Lung (tissue), 12 donors: ENCODE data around the gene MAN2A2. TPM values are rescaled to one million over a fixed set of nuclear protein-coding genes. Genes with fewer than 3 reads are reported as not detected.
A peak's percentile ranks its signal among the peaks of the same experiment; 100 is the strongest.

Experiments
- ATAC-seq: fragments of 200-7000 bp; cut with Tn5 transposase; one replicate; pipeline ENCODE4 v1.9.1; 2020; ENCODE audit warnings: moderate number of reproducible peaks; ENCODE audit not compliant: insufficient read depth, low FRiP score
- DNase-seq, 3 donors: peaks; one replicate each; pipeline ENCODE4 v3.0.0-alpha.2; 2013 to 2017
- H3K27ac ChIP-seq, 2 donors: one replicate each; pipeline ENCODE4 v1.5.1; 2013; ENCODE audit warnings: mild to moderate bottlenecking in 2 of 2, moderate library complexity in 2 of 2, control low read depth in 1 of 2, inconsistent platforms in 1 of 2, low read depth in 1 of 2, low read length in 1 of 2
- H3K27me3 ChIP-seq, 3 donors: one replicate each; pipeline ENCODE4 v1.5.1; 2013; ENCODE audit warnings: low read length in 2 of 3; ENCODE audit not compliant: control insufficient read depth in 3 of 3, insufficient read depth in 3 of 3
- H3K36me3 ChIP-seq, 4 donors: one replicate each; pipeline ENCODE4 v1.5.1; 2013; ENCODE audit warnings: low read length in 4 of 4, mild to moderate bottlenecking in 1 of 4, moderate library complexity in 1 of 4; ENCODE audit not compliant: control insufficient read depth in 4 of 4, insufficient read depth in 4 of 4
- H3K4me1 ChIP-seq, 5 donors: one replicate each; pipeline ENCODE4 v1.5.1; 2013; ENCODE audit warnings: low read length in 5 of 5, mild to moderate bottlenecking in 2 of 5, moderate library complexity in 1 of 5; ENCODE audit not compliant: control insufficient read depth in 5 of 5, insufficient read depth in 5 of 5
- H3K4me3 ChIP-seq: one replicate; pipeline ENCODE4 v1.5.1; 2013; ENCODE audit warnings: mild to moderate bottlenecking, control low read depth, moderate library complexity
- H3K9ac ChIP-seq, 2 donors: one replicate each; pipeline ENCODE4 v1.5.1; 2013; ENCODE audit warnings: low read length in 2 of 2, control low read depth in 1 of 2; ENCODE audit not compliant: insufficient read depth in 1 of 2
- H3K9me3 ChIP-seq, 4 donors: one replicate each; pipeline ENCODE4 v1.5.1; 2013; ENCODE audit warnings: low read length in 3 of 4, mild to moderate bottlenecking in 1 of 4, moderate library complexity in 1 of 4; ENCODE audit not compliant: control insufficient read depth in 4 of 4, insufficient read depth in 3 of 4
- WGBS, 2 donors: extraction: QIAGEN DNeasy Blood & Tissue Kit; methylation state at CpG; one replicate each; pipeline ENCODE4 v1.1.7; 2013; 5-methylcytosine and 5-hydroxymethylcytosine counted together
- polyA plus RNA-seq, 2 donors: library from polyadenylated mRNA; stranded (reverse); fragments of 200-250 nt; gene quantifications; one replicate each; pipeline ENCODE4 v1.2.1, GENCODE V29; 2013
- total RNA-seq, 2 donors: library from RNA; depleted of rRNA in 1 of 2; stranded (reverse); fragments of >200 nt in 1 of 2; gene quantifications; one replicate each; pipeline ENCODE4 v1.2.1, GENCODE V29; 2014 to 2021
- TF ChIP-seq, protein P1 (sequence below): IDR thresholded peaks from 2 replicates; pipeline ENCODE4 v1.5.1; 2012; ENCODE audit warnings: mild to moderate bottlenecking; ENCODE audit errors: control extremely low read depth, extremely low read depth
- donor health status: control.
- donor health status: control.
- donor health status: Bipolar disorder and iron deficiency.
- donor health status: healthy.
- donor health status: DM: yes; HTN: yes; CAD: no.

MAN2A2 gene
- total and polyA plus RNA-seq, 4 donors: 34.1 to 82.9 (median 60.1) TPM

DNA sequence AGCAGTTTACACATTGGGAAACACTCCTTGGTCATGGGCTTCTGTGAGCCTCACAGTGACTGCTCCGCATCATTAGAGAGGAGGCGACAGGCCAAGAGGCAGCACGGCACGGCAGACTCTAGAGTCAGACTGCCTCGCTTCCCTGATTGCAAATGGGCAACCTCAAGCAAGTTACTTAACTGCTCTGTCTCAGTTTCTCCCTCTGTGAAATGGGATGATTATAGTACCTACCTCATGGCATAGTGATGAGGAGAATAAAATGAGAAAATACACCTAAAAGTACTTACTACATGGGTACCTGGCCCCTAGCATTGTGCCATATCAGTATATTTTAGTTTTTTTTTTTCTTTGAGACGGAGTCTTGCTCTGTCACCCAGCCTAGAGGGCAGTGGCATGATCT, 47.6 kb downstream of the MAN2A2 start:
- 98% methylated on average over 6 of the region's 6 CpGs for WGBS, 2 donors
- ATAC-seq: no peak
- H3K36me3 ChIP-seq: peaks cover 2 to 61% (median 34%) of the 10 kb centered on the region in 4 donors
- no peaks in the 10 kb centered on the region for H3K9me3 ChIP-seq
- no peak overlapping the region for H3K9ac ChIP-seq
- H3K4me3 ChIP-seq: no peak overlapping the region
- no peaks in the 10 kb centered on the region for H3K27me3 ChIP-seq
- TF ChIP-seq, protein P1, sequence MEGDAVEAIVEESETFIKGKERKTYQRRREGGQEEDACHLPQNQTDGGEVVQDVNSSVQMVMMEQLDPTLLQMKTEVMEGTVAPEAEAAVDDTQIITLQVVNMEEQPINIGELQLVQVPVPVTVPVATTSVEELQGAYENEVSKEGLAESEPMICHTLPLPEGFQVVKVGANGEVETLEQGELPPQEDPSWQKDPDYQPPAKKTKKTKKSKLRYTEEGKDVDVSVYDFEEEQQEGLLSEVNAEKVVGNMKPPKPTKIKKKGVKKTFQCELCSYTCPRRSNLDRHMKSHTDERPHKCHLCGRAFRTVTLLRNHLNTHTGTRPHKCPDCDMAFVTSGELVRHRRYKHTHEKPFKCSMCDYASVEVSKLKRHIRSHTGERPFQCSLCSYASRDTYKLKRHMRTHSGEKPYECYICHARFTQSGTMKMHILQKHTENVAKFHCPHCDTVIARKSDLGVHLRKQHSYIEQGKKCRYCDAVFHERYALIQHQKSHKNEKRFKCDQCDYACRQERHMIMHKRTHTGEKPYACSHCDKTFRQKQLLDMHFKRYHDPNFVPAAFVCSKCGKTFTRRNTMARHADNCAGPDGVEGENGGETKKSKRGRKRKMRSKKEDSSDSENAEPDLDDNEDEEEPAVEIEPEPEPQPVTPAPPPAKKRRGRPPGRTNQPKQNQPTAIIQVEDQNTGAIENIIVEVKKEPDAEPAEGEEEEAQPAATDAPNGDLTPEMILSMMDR: no peak
- peaks cover 0 to 6% (median 0%) of the 10 kb centered on the region in 5 donors for H3K4me1 ChIP-seq
- no peak overlapping the region for H3K27ac ChIP-seq
- DNase-seq: no peak

DNA sequence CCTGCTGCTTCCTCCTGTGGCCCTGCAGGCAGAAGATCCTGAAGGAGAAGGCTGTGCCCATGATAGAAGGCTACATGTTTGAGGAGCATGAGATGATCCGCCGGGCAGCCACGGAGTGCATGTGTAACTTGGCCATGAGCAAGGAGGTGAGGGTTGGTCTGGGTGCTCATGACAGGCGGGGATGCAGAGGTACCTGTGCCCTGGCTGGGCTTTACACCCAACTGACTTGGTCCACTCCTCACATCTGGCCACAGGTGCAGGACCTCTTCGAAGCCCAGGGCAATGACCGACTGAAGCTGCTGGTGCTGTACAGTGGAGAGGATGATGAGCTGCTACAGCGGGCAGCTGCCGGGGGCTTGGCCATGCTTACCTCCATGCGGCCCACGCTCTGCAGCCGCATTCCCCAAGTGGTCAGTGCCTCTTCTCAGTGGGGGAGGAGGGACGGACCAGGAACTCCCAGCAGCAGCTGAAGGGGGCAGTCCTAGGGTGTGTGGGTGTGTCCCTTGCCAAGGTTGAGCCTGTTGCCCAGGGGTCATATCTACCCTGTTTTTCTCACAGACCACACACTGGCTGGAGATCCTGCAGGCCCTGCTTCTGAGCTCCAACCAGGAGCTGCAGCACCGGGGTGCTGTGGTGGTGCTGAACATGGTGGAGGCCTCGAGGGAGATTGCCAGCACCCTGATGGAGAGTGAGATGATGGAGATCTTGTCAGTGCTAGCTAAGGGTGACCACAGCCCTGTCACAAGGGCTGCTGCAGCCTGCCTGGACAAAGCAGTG, 50.0 kb downstream of the MAN2A2 start:
- Histone ChIP-seq H3K27ac (no peak overlapping the region), H3K27me3 (no peaks in the 10 kb centered on the region), H3K36me3 (peaks cover 2 to 42% (median 29%) of the 10 kb centered on the region in 4 donors), H3K4me1 (peaks cover 0 to 19% (median 9%) of the 10 kb centered on the region in 5 donors), H3K9me3 (no peaks in the 10 kb centered on the region), H3K4me3 (no peak overlapping the region), H3K9ac (no peak overlapping the region)
- TF ChIP-seq, protein P1: no peak
- WGBS, 2 donors: 91 to 94% methylated on average over 14 of the region's 14 CpGs
- DNase-seq (no peak), ATAC-seq (no peak)

DNA sequence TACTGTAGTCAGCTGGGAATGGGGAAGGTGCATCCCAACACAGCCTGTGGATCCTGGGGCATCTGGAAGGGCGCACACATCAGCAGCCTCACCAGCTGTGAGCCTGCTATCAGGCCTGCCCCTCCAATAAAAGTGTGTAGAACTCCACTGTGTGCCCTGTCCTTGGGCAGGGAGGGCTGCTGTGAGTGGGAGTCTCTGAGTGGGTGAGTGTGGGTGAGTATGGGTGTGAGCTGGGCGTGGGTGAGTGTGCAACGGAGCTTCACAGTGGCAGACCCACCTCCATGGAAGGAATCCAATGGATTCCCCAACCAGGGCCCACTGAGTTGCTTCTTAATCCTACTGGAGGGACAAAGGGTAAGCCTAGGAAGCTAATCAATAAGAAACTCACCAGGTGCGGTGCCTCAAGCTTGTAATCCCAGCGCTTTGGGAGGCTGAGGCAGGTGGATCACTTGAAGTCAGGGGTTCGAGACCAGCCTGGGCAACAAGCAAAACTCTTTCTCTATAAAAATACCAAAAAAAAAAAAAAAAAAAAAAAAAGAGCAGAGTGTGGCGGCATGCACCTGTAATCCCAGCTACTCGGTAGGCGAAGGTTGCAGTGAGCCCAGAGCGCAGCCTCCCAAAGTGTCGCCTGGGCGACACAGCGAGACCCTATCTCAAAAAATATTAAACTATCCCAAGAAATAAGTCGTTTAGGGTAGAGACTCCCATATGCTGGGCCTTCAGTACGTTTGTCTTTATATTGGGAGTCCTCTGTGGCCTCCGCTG, 51.0 kb downstream of the MAN2A2 start:
- Histone ChIP-seq H3K27me3 (no peaks in the 10 kb centered on the region), H3K4me3 (no peak overlapping the region), H3K4me1 (peaks cover 0 to 19% (median 9%) of the 10 kb centered on the region in 5 donors), H3K9me3 (no peaks in the 10 kb centered on the region), H3K27ac (peak overlapping the region in 1 of 2 donors; percentile 96), H3K36me3 (peaks cover 2 to 34% (median 25%) of the 10 kb centered on the region in 4 donors), H3K9ac (no peak overlapping the region)
- 76 to 79% methylated on average over 15 to 16 of the region's 16 CpGs for WGBS, 2 donors
- DNase-seq (no peak), ATAC-seq (no peak)
- TF ChIP-seq, protein P1: no peak
